GM08714 (cell line): ENCODE results near the gene COG5.

Source experiments
- H3K4me3 ChIP-seq: fragments of 200-500 bp; sonication (Bioruptor generic); 2 replicates; pipeline ENCODE4 v1.5.1; 2014; ENCODE audit warnings: mild to moderate bottlenecking, low read length, inconsistent platforms
- ZNF274 ChIP-seq: IDR thresholded peaks from 2 replicates; pipeline ENCODE4 v1.6.1; 2012; ENCODE audit warnings: mild to moderate bottlenecking, low read depth, low read length

The COG5 gene

DNA sequence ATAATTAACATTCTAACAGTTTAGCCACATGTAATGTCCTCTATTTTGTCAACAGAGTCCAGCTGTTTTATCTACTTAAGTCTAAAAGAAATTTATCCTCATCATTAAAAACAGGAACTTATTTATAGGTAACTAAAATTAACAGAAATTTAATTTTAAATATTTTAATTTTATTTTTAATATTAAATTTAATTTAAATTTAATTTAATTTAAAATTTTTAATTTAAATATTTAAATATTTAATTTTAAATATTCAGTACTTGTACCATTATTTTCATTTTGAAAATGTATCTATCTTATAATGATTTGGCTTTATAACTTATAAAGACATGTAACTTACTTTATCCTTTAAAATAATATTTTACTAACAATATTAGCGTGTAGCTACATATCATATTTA, 94.9 kb downstream of the COG5 start:
- no peak overlapping the region for H3K4me3 ChIP-seq
- TF ChIP-seq ZNF274: no peak

DNA sequence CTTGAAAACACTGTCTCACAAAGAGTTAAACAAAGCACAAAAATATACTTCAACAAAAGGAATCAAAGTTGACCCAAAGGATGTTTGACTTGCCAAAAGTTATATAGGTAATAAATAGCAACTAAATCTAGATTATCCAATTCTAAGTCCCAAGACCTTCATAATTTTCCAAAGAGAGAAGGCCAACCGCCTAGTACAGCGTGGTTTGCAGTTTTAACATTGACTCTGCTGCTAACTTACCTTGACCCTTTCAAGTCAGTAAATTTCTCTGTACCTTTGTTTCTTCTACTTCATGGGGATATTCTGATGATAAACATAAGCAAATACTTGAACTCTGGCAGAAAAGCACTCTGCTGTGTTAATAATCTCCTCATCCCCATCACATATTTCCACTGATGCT, 95.7 kb downstream of the COG5 start:
- TF ChIP-seq ZNF274: no peak
- H3K4me3 ChIP-seq: no peak overlapping the region

DNA sequence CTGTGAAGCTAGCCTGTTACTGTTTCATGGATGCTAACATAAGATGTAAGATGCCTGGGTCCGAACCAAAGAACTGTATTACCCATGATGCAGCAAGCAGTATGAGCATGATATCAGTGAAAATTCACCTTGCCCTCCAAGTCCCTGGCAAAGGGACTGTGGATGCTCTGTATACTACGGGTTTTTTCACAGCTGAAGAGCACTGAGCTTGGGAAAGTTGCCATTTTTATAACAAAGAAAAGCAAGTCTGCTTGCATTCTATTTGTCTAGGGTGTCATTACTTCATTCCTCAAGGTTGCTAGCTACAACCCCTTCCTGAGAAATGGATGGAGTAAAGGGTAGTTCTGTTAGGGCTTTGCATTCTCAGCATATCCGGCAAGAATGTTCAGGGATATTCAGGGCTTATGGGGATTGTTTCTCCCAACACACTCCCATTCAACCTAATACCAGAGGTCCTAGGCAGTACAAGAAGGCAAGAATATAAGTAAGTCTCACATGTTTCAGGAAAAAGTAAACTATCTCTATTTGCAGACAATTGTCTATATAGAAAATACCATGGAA, 99.0 kb downstream of the COG5 start:
- no peak overlapping the region for H3K4me3 ChIP-seq
- no peak for TF ChIP-seq ZNF274

DNA sequence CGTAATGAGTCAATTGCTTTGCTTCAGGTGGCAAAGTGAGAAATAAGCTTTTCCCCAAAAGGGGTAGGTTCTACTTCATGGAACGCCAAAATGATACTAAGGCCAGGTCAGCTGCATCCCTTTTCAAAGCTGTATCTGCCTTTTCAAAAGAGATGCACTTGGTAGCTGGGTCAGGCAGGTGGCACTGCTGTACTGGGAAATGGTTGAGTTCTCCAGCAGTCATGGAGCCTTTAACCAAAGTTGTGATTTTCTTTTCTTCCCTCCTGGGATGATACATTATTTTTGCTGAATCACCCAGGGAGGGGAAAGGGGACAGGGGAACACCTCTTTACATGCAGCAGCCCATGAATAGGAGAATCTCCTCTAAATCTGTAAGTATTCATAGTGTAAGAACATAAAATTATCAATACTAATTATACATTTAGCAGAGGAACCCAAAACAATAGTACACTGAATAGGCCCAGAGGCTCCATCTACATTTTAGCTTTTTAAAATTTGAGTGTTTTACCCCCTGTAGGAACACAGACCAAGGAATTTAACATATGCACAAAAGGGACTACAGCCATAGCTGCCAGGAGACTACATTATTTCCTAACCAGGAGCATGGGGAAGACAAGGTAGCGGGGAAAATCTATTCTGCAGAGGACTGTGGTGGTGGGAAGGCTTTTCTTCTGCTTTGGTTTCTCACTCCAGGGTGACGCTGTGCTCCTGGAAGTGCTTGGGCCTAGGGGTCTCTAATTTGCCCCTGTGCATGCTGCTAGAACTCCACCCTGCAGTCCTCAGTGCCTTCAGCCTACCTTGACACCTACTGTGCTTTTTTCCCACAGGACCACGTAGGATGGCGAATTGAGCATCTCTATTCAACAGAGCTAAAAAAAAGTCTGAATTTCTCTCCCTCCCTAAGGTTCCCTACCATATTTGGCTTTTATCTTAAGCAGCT, 100.3 kb downstream of the COG5 start:
- TF ChIP-seq ZNF274: no peak
- no peak overlapping the region for H3K4me3 ChIP-seq

DNA sequence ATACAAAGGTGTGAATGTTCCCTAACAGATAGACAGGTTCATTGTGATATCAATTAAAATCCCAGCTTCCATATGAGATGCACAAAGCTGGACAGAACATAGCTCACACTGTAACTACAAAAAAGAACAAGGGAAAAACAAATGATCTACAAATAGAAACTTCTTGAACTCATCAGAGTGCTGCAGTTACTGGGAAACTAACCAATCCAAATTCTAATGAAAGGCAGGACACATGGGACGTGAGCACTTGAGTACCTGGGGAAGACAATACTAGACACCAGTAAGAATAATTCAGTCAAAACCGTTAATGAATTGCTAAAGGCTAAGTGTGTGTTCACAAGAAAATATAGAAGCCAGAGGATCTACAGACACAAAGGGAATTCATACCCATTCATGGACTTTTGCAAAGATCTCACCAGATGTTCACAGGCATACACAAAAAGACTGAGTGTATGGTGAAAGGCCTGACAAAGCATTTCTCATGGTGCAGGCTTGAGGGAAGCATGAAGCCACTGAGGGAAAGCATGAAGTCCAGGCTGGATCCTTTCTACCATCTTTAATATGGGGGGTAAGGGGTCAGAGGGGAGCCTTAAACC, 101.7 kb downstream of the COG5 start:
- TF ChIP-seq ZNF274: no peak
- no peak overlapping the region for H3K4me3 ChIP-seq

DNA sequence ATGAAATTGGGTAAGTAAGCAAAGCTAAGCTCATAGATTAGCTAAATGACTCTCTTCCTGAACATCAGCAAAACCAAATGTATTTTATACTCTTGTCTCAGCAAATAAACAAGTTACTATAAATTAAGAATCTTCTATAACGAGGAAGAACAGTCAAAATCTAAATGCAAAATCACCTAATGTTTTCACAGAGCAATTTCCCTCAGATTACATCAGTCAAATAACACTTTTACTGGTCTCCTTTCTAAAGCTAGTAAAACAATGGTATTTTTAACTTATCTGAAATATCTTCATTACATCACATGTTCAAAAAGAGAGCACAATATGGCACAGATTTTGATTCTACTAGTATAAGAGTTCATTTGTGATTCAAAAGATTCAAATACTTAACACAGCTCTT, 110.3 kb downstream of the COG5 start:
- TF ChIP-seq ZNF274: no peak
- no peak overlapping the region for H3K4me3 ChIP-seq

DNA sequence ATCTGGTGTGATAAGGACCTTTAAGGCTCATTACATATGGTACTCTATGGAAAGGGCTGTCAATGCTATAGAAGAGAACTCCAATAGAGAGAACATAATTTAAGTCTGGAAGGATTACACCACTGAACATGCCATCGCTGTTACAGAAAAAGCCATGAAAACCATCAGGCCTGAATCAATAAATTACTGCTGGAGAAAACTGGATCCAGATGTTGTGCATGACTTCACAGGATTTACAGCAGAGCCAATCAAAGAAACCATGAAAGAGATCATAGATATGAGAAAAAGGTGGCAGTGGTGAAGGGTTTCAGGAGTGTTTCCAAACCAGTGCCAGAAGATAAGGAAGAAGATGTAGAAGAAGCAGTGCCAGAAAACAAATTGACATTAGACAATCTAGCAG, 112.8 kb downstream of the COG5 start:
- no peak for TF ChIP-seq ZNF274
- no peak overlapping the region for H3K4me3 ChIP-seq

DNA sequence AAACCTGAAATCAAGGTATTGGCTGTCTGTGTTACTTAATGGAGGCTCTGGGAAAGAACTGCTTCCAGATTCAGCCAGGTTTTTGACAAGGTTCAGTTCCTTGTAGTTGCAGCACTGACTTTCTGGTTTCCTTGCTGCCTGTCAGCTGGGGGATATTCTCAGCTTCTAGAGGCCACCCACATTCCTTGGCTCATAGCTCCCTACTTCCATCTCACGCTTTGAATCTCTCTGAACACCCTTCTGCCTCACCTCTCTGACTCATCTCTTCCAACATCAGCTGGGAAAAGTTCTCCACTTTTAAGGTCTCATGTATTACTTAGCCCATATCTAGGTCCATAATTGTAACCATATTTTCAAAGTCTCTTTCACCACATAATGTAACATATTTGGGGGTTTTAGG, 116.7 kb downstream of the COG5 start:
- no peak overlapping the region for H3K4me3 ChIP-seq
- no peak for TF ChIP-seq ZNF274

DNA sequence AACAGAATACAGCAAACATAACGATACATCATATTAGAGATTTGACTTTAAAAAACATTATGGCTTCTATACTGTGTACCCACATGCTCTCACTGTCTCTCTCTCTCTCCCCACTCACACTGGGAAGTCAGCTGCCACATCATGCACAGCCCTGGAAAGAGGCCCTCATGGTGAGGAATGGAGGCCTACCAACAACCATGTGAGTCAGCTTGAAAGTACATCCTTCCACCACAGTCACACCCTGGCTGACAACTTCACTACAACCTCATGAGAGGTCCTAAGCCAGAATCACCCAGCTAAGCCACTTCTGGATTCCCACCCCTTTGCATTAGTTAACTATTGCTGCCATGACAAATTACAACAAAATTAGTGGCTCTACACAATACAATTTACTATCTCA, 117.2 kb downstream of the COG5 start:
- H3K4me3 ChIP-seq: no peak overlapping the region
- no peak for TF ChIP-seq ZNF274

DNA sequence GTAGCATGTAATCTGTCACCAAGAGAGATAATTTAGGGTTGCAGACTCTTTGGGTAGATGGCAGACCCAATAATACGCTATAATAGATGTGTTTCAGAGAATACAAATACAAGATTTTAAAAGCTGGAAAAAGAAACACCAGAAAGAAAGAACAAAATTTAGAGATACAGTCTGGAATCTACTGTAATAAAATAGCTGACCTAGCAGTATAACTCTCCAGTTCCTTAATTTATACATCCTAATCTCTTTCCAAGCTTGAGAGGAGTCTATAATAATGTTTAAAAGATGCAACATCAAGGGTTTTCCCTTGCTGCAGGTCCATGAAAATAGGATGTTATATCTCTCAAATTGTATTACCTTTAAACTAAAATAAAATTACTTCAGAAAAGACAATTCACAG, 121.0 kb downstream of the COG5 start:
- H3K4me3 ChIP-seq: no peak overlapping the region

DNA sequence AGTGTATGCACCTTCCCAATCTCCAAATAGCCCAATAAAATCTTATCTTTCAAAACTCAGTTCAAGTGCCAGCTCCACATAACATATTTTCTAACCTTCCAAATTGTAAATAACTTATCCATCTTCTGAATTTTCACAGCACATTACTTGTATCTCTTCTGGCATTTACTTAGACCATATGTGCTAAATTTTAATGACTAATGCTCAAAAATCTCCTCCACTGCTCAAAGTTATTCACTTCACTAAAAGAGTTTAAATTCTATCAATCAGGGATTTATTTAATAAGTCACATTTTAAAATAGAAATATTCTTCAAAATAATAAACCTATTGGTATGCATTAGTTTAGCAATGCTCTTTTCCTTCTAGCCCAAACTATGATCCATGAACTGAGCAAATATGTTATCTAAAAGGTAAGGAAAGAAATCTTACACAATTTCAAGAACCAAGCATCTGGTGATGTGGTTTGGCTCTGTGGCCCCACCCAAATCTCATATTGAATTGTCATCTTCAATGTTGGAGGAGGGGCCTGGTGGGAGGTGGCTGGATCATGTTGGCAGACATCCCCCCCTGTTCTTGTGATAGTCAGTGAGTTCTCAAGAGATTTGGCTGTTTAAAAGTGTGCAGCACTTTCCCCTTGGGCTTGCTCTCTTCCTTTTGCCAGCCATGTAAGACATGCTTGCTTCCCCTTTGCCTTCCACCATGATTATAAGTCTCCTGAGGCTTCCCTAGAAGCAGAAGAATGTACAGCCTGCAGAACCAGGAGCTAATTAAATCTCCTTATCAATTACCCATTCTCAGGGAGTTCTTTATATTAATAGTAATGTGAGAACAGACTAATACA, 121.9 kb downstream of the COG5 start:
- no peak for TF ChIP-seq ZNF274

More for the DNA sequence above, 121.0 kb downstream of the COG5 start:
- TF ChIP-seq ZNF274: no peak

DNA sequence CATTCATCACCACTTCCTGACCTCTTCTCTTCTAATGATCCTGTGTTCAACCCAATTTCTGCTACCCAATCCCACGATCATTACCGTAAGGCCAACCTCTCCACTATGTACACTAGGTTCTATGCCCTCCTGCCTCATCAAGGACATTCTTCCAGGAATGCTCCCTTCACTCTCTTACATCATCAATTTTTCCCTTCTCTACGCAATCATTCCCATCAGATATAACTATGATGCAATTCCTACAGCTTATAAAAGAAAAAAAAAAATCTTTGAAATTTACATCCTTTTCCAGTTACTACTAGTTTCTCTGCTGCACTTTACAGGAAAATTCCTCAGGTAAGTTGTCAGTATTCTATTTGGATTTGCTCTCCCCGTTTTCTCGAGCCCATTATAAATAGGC, 124.7 kb downstream of the COG5 start:
- no peak for TF ChIP-seq ZNF274
- no peak overlapping the region for H3K4me3 ChIP-seq

More for the DNA sequence above, 121.9 kb downstream of the COG5 start:
- no peak overlapping the region for H3K4me3 ChIP-seq

DNA sequence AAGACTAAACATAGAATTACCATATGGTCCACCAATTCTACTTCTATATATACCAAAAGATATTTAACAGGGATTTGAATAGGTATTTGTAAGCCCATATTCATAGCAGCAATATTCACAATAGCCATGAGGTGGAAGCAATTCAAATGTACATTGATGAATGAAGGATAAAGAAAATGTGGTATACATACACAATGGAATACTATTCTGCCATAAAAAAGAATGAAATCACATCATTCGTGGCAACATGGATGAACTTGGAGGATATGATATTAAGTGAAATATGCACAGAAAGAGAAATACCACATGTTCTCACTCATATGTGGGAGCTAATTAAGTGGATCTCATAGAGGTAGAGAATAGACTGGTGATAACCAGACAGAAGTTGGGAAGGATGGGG, 128.0 kb downstream of the COG5 start:
- TF ChIP-seq ZNF274: no peak
- no peak overlapping the region for H3K4me3 ChIP-seq

DNA sequence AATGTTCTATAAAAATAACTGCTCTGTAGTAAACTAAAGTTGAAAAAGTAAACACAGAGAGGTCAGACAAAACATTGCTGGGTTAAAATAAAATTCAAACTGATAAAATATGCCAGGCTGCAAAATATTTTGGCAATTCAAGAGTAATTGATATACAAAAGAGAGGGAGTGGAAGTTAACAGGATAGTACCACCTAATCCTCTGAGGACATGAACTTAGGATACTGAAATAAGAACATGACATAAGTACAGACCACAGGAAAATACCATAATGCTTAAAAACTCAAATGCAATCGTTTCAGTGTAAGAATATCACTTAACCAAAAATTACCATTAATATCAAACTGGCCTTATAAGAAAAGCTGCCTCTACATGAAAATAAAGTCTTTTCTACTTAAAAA, 131.5 kb downstream of the COG5 start:
- no peak overlapping the region for H3K4me3 ChIP-seq
- TF ChIP-seq ZNF274: no peak
